Measurements from ENCODE around the gene FBXO38. TPM values are rescaled to one million over a fixed set of nuclear protein-coding genes. Genes with fewer than 3 reads are reported as not detected.

The FBXO38 gene
- total RNA-seq, 1 experiment from 2014 or later: 34.5 TPM

- TF ChIP-seq TCF7L2 (IDR thresholded peaks at IDR 0.05; ENCODE audit: low read depth, low read length) (no peak), POLR2AphosphoS5 (IDR thresholded peaks at IDR 0.05; ENCODE audit: low read depth, low read length) (no peak), SIN3A (IDR thresholded peaks at IDR 0.05; ENCODE audit: borderline replicate concordance, insufficient read depth, low read depth, low read length) (no peak), CTCF (IDR thresholded peaks at IDR 0.05) (no peak), REST (IDR thresholded peaks at IDR 0.05; ENCODE audit: insufficient read depth in 1 of 2, low read depth in 2 of 2, low read length in 1 of 2) (no peak)
- intact Hi-C loops (cut with micrococcal nuclease; ENCODE audit: unreplicated experiment) (loop anchor here (10.0 kb wide), 1 partner anchor 580 kb away; no protein-coding TSS in a partner anchor), in situ Hi-C loops (cut with HindIII; ENCODE audit: low pct_unique_long_range_greater_than_20kb, low sequenced_read_pairs) (no loop called here)
- no TSS peak for BruUV-seq (replicated peaks)
- DNase-seq (ENCODE audit: low read depth, low spot score) (no peak), ATAC-seq (no peak)
- Histone ChIP-seq H3K4me1 (ENCODE audit: control insufficient read depth, insufficient read depth, low read length) (no peaks in the 10 kb centered on the region), H3K27me3 (ENCODE audit: control insufficient read depth, insufficient read depth, low read length) (no peaks in the 10 kb centered on the region; the same call in 1 of the 2 replicates), H3K4me3 (ENCODE audit: low read depth in 2 of 2, low read length in 2 of 2) (no peak overlapping the region), H3K9me3 (ENCODE audit: control insufficient read depth, insufficient read depth, low read depth, low read length) (no peaks in the 10 kb centered on the region), H3K36me3 (ENCODE audit: control insufficient read depth, insufficient read depth, low read length) (no peaks in the 10 kb centered on the region), H3K27ac (ENCODE audit: low read length) (no peak overlapping the region)
- ChIA-PET CTCF (interaction anchor here (0.6 kb wide), 1 partner anchor 239 kb away, joined by 8 read pairs; no protein-coding TSS in a partner anchor), POLR2A (no interaction called here)
These were observed 70.8 kb downstream of the FBXO38 start for GRCh38 chr5:148454576-148454975.

- TF ChIP-seq TCF7L2 (IDR thresholded peaks at IDR 0.05; ENCODE audit: low read depth, low read length) (no peak), CTCF (IDR thresholded peaks at IDR 0.05) (no peak), POLR2AphosphoS5 (IDR thresholded peaks at IDR 0.05; ENCODE audit: low read depth, low read length) (no peak), SIN3A (IDR thresholded peaks at IDR 0.05; ENCODE audit: borderline replicate concordance, insufficient read depth, low read depth, low read length) (no peak), REST (IDR thresholded peaks at IDR 0.05; ENCODE audit: insufficient read depth in 1 of 2, low read depth in 2 of 2, low read length in 1 of 2) (no peak)
- Histone ChIP-seq H3K27ac (ENCODE audit: low read length) (no peak overlapping the region), H3K4me1 (ENCODE audit: control insufficient read depth, insufficient read depth, low read length) (no peaks in the 10 kb centered on the region), H3K27me3 (ENCODE audit: control insufficient read depth, insufficient read depth, low read length) (no peaks in the 10 kb centered on the region; the same call in 1 of the 2 replicates), H3K4me3 (ENCODE audit: low read depth in 2 of 2, low read length in 2 of 2) (no peak overlapping the region), H3K9me3 (ENCODE audit: control insufficient read depth, insufficient read depth, low read depth, low read length) (no peaks in the 10 kb centered on the region), H3K36me3 (ENCODE audit: control insufficient read depth, insufficient read depth, low read length) (no peaks in the 10 kb centered on the region)
- POLR2A ChIA-PET: no interaction called here
- DNase-seq (ENCODE audit: low read depth, low spot score) (no peak), ATAC-seq (no peak)
- in situ Hi-C loops (cut with HindIII; ENCODE audit: low pct_unique_long_range_greater_than_20kb, low sequenced_read_pairs) (no loop called here), intact Hi-C loops (cut with micrococcal nuclease; ENCODE audit: unreplicated experiment) (loop anchor here (10.0 kb wide), 1 partner anchor 580 kb away; no protein-coding TSS in a partner anchor)
- BruUV-seq (replicated peaks): no TSS peak
- CTCF ChIA-PET: interaction anchor here (0.8 kb wide), 1 partner anchor 276 kb away, joined by 3 read pairs; no protein-coding TSS in a partner anchor
These were observed 71.4 kb downstream of the FBXO38 start for GRCh38 chr5:148455185-148455584.

Measured in Panc1 (cell line).